HG02678 (cell line): ENCODE results near the gene EEFSEC.

Source experiments
- ATAC-seq: cut with Tn5 transposase; IDR thresholded peaks from one replicate; pipeline ENCODE4 v1.9.1; 2021; ENCODE audit warnings: mild to moderate bottlenecking, moderate library complexity; ENCODE audit not compliant: unreplicated experiment

EEFSEC gene

DNA sequence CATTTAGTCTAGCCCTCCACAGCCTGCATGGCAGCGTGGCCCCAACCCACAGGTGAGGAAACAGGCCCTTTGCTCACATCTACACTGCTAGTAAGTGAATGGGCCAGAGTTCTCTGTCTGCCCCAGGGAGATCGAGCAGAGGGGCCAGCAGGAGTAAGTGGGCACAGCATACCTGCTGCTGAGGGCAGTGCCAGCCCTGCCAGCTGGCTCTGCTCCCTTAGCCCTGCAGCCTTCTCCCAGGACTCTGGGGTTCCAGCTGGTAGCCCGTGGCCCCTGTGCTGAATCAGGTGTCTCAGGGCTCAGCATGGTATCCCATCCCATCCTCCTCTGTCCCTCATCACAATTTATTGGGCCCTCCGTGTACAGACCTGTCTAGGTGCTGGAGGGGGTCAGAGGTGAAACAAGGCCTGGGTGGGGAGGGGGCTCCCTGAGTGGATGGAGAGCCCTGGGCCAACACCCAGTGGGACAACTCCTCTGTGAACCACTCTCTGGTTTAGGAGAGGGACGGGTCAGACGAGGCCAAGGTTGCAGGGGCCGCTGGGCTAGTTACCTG, 211.6 kb downstream of the EEFSEC start:
- ATAC-seq: no peak

DNA sequence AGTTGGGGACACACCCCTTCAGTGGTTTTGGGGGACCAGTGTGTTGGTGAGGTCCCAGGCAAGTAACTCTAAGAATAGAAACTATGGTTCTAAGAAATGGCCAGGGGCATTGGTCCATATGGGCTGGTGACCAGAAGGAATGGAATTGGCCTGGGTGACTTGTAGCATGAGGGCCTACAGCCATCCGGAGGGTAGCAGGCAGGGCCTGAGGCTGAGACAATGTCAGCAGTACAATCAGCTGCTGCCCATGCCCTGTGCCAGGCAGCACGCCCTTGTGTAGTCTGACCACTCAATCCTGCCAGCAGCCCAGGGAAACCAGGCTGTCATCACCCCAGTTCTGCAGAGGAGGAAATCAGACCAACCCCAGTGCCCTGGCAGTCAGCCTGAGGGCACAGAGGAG, 212.9 kb downstream of the EEFSEC start:
- no peak for ATAC-seq

DNA sequence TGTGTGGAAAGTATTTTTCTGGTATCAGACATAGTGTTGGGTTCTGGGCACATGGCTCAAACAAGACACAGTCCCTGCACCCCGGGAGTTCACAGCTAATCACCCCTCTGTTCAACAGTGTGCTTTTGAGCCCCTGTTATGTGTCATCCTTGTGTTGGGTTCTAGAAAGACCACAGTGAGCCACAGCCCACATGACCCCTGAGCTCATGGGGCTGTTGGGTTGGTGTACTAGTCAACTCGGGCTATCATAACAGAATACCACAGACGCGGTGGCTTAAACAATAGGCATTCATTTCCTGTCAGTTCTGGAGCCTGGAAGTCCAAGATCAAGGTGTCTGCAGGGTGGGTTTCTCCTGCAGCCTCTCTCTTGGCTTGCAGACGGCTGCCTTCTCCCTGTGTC, 213.4 kb downstream of the EEFSEC start:
- no peak for ATAC-seq

DNA sequence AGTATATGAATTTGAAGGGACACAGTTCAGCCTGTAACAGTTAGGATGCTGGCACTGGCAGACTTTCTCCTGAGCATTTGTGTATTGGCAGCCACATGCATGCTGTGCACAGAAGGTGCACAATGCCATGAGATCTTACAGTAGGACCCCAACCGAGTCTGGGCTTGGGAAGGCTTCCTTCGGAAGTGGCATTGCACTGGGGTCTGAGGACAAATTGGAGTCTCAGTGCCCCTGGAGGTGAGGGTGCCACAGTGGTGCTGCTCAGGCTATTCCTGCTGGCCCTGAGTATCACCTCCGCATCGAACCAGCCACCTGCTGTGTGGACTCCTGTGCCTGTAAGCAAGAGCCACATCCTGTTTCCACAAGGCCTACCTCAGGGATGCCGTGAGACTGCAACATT, 213.9 kb downstream of the EEFSEC start:
- ATAC-seq: no peak

DNA sequence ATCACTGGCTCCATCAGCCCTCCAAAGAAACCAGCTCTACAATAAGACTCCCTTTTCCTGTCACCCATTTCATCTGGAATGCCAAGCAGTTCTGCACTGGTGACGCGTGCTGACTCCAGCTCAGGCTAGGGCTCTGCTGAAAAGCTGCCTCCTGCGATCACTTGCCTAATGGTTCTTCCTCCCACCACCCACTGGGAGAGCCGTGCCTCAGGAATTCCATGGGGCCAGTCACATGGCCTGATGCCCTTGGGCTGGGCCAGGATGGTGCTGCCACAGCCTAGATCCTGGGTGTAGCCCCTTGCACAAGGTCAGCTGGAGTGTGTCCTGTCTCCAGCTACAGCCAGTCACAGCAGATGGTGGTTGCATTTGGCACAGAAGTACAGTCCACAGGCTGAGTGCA, 214.5 kb downstream of the EEFSEC start:
- ATAC-seq: no peak

DNA sequence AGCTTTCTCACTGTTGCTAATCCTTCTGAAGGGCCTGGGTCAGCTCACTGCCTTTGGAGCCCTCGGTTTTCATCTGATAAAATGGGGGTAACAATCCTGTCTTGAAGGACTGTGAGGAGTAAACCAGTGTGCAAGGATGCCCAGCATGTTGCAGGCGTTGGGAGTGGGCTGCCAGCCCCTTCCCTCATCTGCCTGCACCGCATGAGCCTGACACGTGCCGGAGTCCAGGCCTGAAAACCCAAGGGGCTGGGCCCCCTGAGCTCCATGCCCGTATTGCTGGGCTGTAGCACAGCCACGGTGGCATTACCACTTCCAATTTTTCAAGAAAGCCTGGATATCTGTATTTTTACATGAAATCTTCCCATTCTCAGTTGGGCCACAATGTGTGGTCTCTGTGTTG, 215.3 kb downstream of the EEFSEC start:
- no peak for ATAC-seq

DNA sequence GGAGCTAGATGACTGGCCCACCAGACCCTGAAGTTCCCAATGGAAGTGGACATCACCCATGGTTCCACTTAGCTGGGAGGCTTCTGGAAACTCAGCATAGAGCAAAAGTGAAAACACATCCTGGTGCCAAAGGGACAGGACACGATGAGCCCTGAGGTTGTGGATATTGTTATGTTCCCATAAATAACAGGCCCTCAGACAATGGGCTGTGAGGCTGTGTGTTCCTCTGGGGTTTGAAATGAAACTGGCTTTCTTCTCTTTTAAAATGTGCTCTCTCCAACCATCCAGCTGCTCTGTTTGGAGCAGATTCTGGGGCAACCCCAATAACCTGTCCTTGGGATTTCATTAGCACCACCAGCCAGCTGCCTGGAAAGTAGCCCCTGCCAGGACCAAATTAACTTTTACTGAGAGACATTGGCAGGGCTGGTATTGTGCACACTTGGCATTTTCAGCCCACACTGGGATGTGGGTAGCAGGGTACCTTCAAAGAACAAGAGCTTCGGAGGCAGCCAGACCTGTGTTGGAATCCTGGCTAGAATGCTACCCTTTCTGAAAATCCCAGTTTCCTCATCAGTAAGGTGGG, 215.9 kb downstream of the EEFSEC start:
- no peak for ATAC-seq

DNA sequence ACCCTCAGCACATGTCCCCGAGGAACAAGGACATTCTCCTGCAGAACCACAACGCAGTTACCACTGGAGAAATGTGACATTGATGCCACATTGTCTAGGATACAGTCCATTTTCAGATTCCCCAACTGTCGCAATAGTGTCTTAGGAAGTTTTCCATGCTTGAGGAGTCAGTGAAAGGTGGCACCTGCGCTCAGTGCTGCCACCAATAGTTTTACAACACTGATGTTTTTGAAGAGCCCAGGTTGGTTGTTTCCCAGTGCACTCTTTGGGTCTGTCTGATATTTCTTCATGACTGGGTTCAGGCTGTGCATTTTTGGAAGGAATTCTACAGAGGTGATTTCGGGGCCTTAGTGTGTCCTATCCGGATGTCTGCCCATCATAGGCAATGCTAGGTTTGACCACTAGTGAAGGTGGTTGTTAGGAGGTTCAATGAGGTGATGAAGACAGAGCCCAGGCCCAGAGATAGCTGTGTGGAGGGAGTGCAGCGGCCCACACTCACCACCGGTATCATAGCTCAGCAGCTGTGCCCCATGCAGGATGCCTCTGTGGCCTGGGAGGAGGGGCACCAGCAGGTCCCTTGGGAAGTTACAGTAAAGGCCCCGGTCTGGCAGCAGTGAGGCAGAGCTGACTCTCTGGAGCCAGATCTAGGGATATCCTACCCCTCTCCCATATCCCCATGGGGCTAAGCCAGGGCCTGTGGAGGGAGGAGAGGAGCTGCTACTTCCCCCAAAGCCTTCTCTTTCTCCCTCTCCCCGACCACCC, 216.8 kb downstream of the EEFSEC start:
- ATAC-seq: peak; percentile 62

DNA sequence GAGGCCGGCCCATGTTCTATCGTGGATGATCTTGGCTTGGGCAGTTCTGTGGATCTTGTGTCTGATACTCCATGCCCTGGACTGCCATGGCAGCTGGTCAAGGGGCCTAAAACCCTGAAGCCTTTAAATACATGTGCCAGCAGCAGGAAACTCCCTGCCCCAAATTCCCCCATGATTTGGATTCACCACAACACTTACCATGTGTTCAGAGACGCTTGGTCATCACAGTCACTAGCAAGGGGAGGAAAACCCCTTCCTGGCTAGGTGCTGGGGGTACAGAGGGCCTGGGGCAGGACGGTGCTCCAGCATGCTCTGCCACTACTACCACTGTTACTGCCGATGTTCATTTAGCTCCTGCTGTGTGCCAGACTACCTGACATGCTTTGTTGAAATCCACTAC, 219.0 kb downstream of the EEFSEC start:
- ATAC-seq: no peak

DNA sequence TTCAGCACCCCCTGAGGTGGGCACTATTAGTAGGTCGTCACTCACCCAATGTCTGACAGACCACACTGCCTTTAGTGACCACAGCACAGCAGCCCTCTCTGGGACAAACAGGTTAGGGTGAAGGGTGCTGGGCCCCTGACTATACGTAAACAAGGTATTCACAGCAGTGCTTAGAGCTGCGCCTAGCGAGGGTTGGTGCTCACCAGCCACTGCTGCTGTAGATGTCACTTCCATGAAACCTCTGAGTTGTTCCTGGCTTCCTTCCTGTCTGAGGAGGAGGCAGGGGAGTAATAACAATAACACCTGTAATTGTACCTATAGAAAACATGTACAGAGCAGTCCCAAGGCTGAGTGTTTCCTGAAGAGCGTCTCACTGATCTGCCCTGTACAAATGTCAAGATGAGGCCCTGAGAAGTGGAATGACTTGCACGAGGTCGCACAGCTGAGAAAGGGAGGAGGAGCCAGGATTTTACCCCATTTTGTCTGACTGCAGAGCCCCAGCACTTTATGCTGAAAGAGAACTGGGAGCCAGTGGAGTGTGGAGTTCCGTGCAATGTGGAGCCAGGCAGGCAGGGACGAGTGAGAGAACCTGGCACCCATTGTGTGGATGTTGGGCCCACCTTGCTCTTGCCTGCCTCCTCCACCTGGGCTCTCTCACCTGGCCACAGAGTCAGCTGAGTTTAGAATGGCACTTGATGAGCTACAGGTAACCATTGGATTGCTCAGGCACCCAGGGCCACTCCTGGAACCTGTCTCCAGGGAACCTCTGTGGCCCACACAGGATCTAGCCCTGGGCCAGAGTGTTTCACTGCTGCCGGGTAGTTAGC, 219.6 kb downstream of the EEFSEC start:
- no peak for ATAC-seq

DNA sequence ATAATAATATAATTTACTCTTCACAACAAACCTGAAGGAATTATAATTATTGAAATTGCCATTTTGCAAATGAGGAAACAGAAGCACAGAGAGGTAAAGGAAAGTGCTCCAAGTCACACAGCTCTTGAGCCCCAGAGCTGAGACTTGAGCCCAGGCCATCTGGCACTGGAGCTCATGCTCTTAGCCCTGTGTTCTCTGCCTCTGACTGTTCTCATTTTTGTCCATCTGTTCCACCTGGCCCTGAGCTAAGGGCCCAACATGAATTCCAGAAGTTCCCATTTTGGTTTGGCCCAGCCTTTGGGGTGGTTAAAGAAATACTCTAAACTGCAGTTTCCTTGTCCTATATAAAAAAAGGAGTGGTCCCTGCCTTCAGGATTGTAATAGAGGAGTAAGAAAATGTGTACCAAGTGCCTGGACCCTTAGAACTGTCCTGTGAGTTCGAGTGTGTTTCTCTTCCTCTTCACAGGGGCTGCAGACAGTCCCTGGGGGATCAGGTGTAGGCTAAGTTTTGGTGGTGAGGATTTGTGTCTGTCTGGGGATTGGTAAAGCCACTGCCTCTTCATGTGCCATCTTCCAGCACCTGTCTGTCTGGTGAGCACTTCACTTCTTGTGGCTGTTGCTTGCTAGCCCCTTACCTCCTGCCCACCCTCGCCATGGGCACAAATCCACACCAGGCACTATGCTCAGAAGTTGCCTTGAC, 221.6 kb downstream of the EEFSEC start:
- no peak for ATAC-seq

DNA sequence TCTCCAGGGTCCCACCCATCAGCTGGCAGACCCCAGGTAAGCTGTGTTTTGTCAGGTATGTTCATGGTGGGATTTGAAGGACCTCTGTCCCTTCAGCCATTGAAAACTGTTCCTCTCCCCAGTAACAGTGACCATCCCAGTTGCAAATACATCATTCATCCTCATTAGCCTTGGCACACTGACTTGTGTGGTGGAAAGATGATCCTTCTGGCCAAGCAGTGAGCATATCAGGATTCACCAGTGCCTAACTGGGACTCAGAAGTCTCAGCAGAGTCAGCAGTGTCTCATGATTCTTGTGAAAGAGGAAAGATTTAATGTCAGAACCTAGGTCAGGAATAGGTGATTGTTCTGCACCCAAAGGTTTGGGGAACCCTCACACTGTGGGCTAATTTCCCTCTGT, 223.2 kb downstream of the EEFSEC start:
- no peak for ATAC-seq

DNA sequence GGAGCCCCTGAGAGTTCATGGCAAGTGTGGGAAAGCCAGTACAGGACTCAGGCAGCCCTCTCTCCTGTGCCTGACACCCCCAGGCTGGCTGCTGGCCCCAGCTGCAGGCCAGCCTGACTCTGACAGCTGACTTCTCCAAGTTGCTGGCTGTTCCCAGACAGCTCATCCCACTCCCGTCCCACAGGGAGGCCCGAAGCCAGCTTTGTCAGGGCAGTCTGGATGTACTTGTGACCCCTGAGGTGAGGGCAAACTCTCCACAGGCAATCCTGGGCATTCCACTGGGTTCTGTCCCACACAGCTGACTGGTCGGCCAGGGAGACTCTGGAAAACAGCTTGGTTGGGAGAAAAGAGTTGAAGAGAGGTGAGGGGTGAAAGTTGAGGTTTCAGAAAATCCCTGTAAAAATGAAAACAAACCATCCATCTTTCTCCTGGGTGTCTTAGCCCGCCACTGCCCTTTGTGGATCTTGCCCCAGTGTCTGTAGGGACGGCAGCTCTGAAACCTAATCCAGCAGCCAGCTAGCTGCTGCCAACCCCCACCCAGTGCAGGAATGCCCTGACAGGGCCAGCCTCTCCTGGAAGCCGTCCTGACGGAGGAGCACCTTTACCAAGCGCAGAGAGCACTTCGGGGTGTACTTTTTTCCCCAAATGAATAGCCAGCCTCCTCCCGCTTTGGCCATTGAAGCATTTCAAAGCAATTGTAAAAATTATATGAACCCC, 225.5 kb downstream of the EEFSEC start:
- no peak for ATAC-seq

DNA sequence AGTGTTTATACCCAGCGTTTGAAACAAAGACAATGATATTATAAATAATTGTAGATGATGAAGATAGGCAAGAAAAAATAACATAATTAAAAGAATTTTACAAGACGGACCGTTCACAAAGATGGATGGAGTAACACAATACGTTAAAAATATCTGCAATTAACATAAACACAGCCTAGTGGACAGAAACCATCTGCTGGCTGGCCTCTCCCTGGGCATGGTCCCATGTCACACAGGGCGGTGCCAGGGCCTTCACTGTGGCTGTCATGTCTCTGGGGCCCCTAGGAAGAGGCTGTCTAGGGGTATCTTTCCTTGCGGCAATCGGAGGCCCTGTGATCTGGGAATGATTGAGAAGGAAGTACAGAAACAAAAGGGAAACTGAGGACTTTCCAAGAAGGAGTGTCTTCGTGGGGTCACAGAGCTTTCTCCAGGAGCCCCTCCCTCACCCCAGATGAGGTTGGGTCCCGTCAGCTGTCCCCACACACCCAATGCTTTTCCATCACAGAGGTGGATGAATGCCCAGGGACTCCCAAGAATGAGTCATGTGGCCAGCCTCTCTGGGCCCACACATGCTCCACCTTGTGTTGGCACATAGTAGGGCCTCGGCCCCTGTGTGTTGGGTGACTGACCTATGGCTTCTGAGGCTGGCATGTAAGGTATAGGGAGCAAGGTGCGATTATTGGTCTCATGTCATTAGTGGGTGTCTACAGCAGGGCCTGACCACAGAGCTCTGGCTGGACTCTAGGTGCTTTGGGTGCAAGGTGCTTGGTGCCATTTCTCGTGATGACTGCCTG, 226.3 kb downstream of the EEFSEC start:
- no peak for ATAC-seq

DNA sequence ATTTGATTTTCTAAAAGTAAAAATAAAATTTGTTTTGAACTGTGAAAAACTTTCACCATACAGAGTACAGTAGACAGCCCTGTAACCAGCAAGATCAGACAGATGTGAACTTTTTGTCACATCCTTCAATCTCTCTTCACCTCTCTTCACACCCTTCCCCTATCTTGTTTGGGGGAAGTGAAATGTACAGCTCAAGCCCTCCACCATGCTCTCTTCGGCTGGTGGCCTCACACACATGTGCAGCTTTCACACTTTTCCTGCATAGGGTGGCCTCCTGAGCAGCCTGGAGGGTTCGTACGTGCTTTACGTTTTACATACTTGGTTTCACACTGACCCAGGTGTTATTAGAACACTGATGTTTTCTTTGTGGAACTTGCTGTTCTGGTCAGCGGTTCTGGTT, 227.0 kb downstream of the EEFSEC start:
- ATAC-seq: no peak

DNA sequence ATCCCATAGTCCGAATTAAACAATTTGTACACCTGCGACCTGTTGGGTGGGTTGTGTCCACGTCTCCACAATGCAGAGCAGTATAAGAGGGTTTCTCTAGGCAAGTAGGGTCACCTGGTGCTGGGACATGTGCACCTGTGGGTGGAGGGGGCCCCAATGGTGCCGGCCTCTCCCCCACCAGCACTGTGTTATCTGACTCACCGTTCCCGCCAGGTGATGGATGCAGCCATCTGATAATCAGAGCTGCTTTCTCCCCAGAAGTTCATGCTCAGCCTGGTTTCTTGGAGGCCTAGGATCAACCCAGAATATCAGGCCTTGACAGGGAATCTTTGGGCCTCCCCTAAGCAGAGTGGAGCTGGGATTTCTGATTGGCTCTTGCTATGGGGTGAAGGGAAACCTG, 227.4 kb downstream of the EEFSEC start:
- ATAC-seq: no peak

DNA sequence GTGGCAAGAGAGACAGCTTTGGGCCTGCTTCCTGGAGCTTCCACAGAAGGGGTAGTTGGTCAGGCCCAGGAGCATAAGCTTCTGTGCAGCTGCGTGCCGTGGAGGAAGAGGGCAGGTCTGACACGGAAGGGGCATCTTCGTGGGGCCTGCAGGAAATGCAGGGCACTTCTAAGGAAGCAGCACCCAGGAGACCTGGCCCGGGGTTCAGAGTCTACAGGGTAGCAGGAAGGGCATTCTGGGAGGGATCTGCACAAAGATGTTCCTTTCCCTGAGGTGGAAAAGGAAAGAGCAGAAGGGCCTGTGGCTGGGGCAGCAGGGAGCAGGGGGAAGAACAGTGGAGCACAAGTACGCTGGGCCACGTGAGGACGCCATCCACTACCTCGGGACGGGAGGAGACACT, 228.3 kb downstream of the EEFSEC start:
- ATAC-seq: no peak

DNA sequence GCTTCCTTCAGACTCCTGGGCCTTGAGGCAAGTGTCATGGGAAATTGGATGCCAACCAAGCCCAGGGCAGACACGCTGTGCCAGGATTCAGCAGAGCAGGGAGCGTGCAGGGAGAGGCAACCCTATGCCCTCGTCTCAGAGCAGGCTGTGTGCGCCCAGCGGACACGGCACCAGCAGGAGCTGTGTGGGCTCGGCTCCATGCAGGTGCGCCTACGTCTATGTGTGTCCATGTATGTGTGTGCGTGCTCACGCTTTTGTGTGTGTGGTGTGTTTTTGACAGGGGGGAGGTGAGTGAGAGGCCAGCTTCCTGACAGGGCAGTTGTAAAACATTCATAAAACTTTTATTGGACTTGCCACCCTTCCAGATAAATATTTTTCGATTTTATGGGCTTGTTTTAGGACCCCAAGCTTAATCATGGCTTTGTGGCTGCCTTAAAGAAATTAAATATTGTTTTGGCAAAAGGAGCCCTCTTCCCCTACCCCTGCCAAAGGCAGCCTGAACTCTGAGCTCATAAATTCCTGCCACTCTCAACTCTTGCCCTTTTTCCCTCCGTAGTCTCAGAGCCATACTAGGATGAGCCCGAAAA, 229.0 kb downstream of the EEFSEC start:
- no peak for ATAC-seq
